Bone marrow (tissue), 2 donors: ENCODE results near the gene MTCH1.

Experiments used
- DNase-seq, 2 donors: peaks; one replicate each; lab custom pipeline; 2025; lab: John Stamatoyannopoulos, UW

Gene MTCH1

DNA sequence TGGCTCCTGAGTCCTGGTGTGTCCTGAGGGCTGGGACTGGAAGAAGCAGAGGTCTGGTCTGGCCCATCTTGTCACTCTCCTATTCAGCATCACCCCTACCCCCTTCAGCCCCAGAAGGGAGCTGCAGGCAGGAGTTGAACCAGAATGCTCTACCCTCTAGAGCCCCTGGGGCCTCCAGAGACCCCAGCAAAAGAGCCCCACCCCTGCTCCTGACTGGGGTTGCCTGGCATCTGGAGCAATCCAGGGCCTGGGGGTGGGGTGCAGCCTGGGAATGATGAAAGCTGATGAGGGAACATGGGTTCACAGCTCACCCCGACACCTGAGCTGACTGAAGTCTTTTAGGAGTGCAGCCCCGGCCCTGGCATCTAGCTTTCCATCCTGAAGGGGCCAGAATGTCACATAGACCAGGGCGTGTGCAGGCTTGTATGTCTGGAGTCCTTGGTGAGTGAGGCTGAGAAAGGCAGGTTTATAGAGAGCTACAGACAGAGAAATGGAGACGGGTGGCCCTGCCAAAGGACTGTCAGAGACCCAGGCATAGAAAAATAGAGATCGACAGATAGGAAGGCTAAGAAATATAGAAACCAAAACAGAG, 31.7 kb upstream of the MTCH1 start:
- no peak for DNase-seq

DNA sequence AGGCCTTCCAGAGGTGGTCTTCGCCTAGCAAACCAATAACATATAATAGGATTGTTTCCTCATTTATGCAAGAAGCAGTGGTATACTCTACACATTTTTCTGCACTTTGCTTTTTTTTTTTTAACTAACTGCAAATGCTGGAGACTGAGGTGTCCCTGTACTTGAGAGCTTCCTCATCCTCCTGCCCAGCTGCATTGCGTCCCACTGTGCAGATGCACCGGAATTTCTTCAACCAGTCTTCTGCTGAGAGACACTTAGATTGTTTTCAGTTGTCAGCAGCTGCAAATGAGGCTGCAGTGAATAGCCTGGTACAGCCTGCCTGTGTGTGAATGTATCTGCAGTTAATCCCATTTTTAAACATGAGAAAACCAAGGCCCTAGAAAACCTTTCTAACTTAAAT, 31.0 kb upstream of the MTCH1 start:
- DNase-seq: no peak

DNA sequence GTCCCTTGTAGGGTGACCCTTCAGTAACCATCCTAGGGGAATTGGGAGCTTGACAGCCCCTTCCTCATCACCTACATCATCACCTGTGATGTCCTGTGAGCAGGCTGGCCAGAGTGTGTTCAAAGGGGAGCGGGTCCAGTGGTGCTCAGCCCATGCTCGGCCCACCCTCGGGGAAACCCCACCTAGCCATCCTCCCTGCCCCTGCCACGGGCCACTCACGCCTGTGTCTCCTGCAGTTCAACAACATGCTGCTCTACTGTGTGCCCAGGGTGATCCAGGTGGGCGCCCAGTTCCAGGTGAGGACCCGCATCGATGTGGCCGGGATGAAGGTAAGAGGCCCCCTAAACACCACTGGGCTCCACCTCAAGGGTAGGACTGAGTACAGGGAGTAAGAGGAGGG, 29.5 kb upstream of the MTCH1 start:
- no peak for DNase-seq

DNA sequence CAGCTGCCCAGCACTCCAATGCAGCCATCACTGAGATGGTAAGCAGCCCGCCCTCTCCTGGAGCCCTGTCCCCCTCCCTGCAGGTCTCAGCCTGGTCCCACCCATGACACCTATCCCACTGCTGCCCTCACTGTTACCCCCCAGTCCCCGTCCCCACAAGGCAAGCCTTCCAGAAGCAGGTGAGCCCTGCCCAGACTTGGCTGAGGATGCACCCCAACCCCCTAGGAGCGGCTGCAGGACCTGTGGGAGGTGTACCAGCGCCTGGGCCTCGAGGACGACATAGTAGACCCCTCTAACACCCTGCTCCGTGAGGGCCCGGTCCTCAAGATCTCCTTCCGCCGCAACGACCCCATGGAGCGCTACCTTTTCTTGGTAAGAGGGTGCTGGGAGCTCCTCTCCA, 28.7 kb upstream of the MTCH1 start:
- no peak for DNase-seq

DNA sequence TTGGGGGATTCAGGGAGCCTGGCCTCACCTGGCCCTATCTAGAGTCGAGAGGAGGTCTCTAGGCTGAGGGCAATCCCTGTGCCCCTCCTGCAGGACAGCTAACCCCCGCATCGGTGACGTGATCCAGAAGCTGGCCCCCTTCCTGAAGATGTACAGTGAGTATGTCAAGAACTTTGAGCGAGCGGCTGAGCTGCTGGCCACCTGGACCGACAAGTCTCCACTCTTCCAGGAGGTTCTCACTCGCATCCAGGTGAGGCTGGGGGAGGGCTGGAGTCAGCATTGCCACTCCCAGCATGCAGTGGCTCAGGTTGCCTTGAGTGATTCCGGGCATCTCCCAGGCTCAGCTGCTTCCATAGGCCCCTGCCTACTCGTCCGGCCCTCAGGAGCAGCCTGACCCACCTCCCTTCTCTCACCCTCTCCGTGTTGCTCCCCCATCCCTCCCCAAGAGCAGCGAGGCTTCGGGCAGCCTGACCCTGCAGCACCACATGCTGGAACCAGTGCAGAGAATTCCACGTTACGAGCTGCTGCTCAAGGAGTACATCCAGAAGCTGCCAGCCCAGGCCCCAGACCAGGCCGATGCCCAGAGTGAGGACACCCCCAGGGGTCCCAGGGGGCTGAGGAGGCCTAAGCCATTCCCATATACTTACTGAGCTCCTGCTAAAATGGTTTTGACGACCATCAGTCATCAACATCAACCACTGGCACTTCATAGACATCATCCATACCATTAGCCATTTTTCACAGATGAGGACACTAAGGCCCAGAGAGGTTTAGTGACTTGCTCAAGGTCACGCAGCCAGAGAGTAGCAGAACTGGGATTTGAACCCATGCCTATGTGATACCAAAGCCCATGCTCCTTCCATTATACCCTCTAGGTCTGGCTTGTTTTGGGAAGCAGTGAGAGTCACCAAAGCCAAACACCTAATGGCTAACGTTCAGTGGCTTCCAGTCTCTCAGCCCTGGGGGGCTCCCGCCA, 27.8 kb upstream of the MTCH1 start:
- no peak for DNase-seq

DNA sequence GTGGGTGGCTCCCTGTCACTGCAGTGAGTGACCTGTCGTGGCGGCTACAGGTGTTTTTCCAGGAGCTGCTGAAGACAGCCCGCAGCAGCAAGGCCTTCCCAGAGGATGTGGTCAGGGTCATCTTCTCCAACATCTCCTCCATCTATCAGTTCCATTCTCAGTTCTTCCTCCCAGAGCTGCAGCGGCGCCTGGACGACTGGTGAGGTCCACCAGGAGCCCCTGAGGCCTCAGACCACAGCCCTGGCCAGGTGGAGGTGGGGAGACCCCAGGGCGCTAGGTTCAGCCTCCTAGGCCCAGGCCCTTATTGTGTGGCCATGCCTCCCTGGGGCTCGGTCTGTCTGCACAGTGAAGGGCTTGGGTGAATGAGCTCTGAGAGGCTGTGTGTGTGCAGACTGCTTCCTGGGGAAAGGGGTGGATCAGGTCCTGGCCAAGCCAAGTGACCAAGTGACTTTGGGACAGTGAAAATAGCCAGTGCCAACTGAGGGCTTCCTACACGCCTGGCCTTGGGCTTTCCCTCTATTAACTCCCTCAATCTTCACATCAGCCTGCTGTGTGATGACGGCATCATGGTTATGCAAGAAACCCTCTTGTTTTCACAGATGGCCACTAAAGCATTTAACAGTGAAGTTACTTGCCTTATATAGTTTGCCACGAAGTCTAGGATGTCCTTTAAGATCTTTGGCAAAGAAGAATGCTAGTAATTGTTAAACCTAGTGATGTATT, 25.8 kb upstream of the MTCH1 start:
- DNase-seq: no peak

DNA sequence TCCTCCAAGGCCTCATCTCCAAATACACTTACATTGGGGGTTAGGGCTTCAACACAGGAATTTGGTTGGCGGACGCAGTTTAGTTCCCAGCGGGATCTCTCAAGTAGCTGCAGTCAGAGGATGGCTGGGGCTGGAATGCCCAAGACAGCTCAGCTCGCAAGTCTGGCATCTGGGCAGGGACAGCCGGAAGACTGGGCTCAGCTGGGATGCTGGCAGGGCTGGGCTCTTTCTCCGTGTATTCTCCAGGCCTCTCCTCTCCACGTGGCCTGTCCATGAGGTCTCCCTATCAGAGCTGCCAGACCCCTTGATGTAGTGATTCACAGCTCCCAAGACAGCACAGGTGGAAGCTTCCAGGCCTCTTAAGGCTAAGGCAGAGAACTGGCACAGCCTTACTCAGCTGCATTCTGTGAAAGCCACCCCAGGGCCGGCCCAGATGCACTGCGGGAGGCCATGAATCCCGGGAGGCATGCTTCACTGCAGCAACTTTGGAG, 24.5 kb upstream of the MTCH1 start:
- DNase-seq: no peak

DNA sequence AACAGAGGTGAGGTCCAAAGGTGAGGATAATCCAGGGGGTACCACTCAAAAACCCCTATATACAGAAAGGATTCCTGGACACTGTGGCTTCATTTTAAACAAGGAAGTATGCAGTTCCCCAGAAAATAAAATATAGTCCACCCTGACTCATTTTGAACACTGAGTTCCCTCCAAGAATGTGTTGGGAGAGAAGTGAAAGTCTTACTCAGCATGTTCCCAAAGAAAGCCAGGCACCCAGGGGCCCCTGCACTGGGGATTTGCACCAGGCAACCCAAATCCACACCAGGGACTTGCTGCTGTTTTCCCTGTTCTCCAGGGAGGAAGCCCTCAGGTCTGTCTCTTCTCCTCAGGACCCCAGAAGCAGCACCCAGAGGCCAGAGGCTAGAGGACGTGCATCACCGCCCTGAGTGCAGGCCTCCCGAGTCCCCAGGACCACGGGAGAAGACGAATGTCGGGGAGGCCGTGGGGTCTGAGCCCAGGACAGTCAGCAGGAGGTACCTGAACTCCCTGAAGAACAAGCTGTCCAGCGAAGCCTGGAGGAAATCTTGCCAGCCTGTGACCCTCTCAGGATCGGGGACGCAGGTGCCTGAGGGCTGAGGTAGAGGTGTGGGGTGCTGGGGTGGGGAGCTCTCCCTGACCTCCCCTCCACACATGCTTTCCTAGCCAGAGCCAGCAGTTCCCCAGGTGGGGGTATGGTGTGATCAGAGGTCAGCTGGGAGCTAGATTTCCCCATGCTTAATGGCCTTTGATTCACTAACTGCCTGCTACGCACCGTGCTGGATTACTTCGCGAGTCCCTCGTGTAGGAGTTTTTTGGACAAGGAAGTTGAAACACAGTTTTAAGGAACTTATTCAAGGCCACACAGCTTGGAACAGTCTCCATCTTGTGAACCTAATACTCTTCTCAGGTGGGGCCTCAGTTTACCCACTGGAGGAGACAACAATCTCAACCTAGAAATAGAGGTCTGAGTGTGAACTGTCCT, 22.8 kb upstream of the MTCH1 start:
- no peak for DNase-seq

DNA sequence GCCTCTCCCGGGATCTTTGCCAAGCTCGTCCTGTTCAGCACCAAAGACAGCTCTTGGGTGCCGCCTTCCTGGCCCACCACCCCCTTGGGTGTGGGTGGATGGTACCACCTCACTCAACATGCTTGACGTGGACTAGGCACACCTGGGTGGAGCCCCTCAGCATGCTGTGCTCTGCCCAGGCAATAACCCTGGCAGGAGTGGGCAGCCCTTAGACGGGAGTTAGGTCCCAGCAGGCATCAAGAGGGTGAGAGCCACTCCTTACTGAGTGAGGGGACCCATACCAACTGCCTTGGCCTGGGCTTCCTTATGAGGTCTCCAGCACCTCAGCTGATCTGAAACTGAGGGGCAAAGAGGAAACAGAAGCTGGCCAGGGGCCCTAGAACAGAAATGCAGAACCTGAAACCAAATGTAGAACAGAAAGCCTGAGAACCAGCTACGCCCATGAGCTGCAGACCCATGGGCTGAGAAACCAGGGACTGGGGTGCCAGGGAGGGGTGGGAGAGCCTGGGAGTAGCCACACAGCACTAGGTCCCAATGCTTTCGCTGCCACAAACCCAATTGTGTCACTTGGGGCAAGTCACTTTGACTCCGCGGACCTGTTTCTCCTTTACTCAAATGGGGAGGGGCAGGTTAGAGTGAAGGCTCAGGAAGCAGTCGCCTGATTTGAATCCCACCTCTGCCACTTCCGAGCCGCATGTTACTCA, 21.5 kb upstream of the MTCH1 start:
- peak in 1 of 2 donors; percentile 21 for DNase-seq

DNA sequence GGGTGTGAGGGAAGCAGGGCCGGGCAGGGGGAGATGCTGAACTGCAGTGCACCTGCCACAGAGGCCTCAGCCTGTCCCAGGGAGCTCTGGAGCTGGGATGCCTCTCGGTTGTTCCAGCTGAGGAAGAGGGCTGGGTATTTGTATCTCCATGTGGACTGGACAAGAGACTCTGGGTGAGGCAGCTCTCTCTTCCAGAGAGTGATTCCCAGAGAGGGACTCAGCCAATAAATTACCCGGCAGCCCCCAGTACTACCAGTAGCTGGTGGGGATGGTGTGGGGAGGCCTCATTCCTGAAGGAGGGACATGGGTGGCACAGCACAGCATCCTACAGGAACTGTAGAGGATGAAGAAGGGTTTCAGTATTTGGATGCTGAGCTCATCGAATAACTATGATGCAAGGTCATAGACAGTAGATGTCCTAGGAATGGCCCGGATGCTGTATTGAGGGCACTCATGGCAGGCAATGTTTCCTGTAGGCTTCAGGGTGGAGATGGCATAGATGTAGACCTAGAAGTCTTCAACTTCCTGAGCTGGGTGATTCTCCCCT, 20.9 kb upstream of the MTCH1 start:
- DNase-seq: no peak

DNA sequence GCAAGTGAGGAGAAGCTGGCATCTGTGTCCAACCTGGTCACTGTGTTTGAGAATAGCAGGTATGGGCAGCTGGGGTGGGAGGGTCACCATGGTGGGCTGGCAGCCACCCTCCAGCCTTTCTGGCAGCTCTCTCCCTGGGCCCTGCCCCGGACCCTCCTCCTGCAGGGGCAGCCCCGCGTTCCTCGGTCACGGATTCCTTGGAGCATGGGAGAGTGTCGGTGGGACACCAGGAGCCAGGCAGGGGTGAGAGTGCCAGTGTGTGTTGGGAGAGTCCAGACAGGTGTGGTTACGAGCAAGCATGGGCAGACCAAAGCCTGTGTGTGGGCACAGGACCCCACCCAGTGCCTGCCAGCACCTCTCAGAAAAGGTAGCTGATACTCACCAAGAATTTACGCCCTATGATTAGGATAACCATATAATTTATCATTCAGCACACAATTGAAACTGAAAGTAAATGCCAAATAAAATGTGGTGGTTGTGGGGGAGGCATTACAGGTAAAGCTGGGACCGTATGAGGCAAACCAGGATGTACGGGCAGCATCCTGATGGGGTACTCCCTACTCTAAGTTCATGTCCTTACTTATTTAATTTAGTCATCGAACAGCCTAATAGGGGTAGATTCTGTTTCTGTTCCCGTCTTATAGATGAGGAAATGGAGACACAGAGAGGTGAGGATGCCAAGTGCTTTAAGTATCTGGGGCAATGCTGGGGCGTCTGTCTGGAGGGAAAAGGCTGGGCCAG, 20.0 kb upstream of the MTCH1 start:
- no peak for DNase-seq

DNA sequence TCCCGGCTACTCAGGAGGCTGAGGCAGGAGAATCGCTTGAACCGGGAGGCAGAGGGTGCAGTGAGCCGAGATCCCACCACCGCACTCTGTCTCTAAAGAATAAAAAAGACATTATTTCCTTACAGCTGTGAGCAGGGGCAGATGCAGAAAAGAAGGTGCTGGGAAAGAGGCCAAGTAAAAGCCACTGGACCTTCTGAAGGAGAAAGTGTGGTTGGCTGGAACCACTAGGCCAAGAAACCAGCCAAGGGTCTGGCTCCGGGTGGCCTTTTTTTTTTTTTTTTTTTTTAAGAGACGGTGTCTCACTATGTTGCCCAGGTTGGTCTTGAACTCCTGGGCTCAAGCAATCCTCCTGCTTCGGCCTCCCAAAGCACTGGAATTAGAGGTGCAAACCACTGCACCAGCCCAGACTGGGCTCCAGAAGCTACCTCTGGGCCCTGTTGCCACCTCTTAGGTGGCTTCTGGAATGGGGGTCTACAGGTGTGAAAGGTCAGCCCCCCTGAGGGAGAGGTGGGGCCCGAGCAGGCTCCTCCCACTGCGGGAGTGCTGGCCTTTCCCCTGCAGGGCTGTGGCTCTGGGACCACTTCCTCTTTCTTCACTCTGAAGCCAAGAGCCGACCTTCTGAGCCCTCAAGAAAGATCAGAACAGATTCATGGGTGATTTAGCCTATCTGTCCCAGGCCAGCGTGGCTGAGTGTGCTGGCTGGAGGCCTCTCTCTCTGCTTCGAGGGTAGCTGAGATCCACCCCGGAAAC, 19.2 kb upstream of the MTCH1 start, which contains the start of gene FGD2:
Gene FGD2, plus strand, starts transcription at position 595 of the 750 bp plus-strand sequence. CDS start 163 bp downstream, outside the sequence.
- DNase-seq: peak; percentile 20 to 23

DNA sequence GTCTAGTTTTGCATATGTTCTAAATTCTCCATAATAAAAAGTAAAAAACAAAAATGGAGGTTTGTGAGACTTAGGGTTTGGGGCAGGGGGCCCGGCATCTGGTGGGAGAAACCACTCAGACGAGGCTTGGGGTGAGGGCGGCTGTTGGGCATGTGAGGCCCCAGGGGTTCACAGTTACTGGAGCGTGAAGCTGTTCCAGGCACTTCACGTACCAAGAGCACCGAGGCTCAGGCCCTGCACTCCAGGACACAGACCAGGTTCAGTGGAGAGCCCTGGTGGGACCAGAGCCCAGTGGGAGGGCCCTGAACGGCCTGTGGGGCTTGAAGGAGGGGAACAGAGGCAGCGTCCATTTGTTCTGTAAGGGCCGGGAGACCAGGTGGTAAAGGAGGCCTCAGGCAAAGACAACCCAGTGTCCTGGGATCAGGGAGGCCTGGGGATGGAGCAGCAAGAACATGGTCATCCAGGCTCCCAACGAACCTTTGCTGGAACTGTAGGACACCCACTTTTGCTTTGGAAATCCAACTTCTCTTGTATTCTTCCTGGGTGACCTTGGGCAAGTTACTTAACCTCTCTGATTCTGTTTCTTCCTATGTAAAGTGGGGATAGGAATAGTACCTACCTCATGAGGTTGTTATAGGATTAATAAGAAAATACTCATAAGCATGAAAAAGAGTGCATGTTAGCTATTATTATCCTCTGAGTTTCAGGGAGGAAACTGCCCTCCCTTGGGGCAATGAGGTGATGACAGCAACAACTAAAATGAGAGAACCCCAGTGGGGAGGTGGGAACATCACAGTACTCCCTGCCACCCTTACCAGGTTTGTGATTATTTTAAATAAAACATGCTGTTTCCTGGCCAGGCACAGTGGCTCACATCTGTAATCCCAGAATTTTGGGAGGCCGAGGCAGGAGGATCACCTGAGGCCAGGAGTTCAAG, 18.3 kb upstream of the MTCH1 start:
- no peak for DNase-seq

DNA sequence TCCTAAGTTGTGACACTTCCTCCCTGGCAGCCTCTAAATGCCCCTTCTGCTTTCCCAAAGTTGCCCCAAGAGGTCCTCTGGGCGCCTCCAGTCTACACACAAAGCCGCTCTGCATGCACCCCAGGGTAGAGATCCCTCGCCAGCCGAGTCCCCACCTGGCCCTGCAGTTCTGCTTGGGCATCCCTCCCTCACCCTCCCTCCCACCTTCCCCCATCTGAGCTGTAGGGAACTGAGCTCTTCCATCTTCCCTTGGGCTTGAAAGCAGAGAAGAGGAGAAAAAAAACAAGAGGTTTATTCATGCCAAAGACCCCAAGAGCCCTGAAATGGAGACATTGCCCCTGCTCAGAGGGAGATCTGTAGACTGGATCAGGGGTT, 13.7 kb upstream of the MTCH1 start:
- no peak for DNase-seq

DNA sequence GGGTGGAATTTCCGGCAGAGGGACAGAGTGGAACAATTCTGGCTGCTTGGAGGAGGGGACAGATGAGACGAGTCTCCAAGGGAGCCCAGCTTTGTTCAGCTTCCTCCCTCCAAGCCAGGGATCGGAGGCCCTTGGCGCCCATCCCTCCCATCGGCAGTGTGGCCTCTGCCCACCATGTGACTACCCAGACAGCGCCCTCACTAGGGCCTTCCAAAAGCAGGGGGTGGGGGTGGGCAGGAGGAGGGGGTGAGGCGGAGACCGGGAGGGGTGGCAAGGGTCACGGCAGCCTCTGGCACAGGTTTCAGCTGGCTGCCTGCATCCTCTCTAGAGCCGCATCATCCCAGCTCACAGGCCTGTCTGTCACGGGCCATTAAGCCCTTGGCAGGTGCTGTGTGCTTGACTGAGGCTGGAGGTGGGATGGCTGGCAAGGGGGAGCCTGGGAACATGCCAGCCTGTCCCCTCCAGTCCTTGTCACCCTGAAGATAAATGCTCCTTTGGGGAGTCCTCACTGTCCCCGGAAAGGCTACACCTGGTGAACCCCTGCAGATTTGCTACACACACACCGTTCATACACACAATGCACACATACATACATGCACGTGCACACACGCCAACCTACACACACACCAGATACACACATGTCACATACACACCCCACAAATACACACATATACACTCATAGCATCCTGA, 13.2 kb upstream of the MTCH1 start:
- no peak for DNase-seq

DNA sequence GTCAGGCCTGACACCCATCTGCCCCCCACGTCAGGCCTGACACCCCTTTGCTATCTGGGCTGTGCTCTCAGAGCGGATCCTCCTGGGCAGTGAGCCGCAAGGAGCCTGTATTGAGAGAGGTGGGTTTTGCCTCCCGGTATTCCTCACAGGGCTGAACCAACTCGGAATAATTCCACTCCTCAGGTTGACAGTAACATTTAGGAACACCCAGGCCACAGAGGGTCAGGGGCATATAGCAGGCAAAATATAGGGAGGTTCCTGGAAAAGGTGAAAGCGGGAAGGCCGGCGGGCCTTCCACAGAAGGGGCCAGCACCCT, 12.7 kb upstream of the MTCH1 start:
- DNase-seq: no peak
